ENCODE measurements around the gene ITCH.
"Not testable (repeated sequence)": the region's sequence is repeated elsewhere in the genome, so short reads cannot be mapped to it uniquely, and the experiment has no call there.

The ITCH gene

DNA sequence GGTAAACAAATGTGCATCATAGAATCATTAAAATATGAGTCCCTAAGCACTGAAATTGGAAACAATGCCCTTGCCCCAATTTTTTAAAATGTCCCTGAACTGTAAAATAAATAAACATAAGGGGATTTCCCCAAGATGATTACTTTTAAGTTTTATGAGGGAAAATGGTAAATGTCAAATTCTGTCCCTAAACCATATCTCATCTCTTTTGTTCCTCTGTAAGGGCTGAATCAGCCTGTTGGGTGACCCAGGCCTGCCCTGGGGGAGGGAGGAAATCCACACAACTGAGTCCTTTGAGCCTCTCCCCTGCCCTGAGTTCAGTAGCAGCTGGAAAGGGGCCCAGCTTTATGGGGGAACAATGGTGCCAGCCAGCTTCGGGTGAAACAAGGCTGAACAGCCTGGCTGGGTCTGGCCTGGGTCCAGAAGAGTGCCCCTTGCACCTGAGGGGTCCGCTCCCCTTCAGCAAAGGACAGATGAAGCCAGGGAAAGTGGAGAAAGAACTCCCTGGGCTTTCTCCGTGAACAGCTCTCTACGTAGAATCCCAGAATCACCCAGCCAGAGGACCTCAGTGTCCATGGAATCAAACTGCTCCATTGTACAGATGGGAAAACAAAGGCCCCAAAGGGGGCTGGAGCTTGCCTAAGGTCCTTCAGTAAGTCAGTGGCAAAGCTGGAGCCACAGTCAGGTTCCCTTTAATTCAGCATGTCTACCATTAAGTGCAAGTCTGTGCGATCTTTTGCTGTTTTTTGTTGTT is 28.2 kb upstream of the ITCH start:
- H3K4me3 Mint-ChIP-seq, result no peak overlapping the region
- no peaks in the 10 kb centered on the region for H3K4me1 Mint-ChIP-seq
- no peaks in the 10 kb centered on the region for H3K36me3 Mint-ChIP-seq
- no peak for DNase-seq
- no peaks in the 10 kb centered on the region for H3K9me3 Mint-ChIP-seq
- H3K27ac Mint-ChIP-seq, result no peak overlapping the region
- peaks cover 8% of the 10 kb centered on the region for H3K27me3 Mint-ChIP-seq
- CTCF ChIA-PET, result no interaction called here

DNA sequence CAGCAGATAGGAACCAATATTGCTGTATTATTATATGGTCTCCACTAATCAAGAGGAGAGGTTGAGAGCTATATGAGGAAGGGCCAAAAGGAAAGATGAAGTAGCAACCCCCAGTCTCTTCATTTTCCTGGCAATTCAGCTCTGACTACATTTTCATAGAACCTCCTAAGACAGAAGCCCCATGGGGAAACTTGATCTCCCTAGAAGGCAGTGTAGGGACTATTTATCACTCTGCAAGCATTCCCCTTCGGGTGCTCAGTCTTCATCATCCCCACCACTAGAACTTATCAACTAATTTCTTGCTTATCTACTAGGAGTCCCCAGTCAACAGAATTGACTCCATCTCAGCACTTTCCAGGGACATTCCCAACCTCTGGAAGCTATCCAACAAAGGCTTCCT is 25.5 kb upstream of the ITCH start:
- no peak for DNase-seq
- Mint-ChIP-seq H3K27ac (no peak overlapping the region), H3K9me3 (no peaks in the 10 kb centered on the region), H3K4me1 (no peaks in the 10 kb centered on the region), H3K36me3 (no peaks in the 10 kb centered on the region), H3K4me3 (no peak overlapping the region), H3K27me3 (peaks cover 4% of the 10 kb centered on the region)
- CTCF ChIA-PET, result interaction anchor here (2.4 kb wide), 1 partner anchor 24 kb away, joined by 10 read pairs; no protein-coding TSS in a partner anchor

DNA sequence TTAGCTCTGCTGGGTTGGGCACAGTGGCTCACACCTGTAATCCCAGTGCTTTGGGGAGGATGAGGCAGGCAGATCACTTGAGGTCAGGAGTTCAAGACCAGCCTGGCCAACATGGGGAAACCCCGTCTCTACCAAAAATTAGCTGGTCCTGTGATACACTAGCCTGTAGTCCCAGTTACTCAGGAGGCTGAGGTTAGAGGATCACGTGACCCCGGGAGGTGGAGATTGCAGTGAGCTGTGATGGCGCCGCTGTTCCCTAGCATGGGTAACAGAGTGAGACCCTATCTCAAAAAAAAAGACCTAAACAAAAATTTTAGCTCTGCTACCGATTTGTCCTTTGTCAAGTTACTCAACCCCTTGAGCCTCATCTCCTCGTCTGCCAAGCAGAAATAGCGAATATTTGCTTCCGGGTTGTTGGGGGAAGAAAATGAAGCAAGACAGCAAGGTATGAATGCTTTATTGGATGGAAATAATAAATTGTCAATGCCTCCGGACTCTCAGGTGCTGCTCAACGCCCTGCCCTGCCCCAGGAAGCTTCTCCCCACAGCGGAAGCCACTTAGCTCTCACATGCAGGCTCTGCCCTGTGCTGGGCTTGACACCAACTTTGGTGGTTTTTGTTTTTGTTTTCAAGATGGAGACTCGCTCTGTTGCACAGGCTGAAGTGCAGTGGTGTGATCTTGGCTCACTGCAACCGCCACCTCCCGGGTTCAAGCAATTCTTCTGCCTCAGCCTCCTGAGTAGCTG is 24.9 kb upstream of the ITCH start:
- H3K4me1 Mint-ChIP-seq, result no peaks in the 10 kb centered on the region
- H3K27me3 Mint-ChIP-seq, result peaks cover 4% of the 10 kb centered on the region
- no peaks in the 10 kb centered on the region for H3K36me3 Mint-ChIP-seq
- CTCF ChIA-PET, result interaction anchor here (2.4 kb wide), 1 partner anchor 25 kb away, joined by 10 read pairs; no protein-coding TSS in a partner anchor
- peak overlapping the region; percentile 42 for H3K27ac Mint-ChIP-seq
- H3K9me3 Mint-ChIP-seq, result no peaks in the 10 kb centered on the region
- DNase-seq, result no peak
- H3K4me3 Mint-ChIP-seq, result no peak overlapping the region

DNA sequence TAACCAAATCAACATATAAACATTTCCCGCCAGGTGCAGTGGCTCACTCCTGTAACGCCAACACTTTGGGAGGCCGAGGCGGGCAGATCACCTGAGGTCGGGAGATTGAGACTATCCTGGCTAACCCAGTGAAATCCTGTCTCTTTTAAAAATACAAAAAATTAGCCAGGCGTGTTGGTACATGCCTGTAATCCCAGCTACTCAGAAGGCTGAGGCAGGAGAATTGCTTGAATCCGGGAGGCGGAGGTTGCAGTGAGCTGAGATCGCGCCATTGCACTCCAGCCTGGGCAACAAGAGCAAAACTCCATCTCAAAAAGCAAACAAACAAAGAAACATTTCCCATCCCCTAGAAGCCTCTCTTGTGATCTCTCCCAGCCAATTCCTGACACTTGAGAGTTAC is 22.3 kb upstream of the ITCH start:
- H3K36me3 Mint-ChIP-seq, CTCF ChIA-PET, H3K4me1 Mint-ChIP-seq, H3K27me3 Mint-ChIP-seq, H3K9me3 Mint-ChIP-seq, H3K4me3 Mint-ChIP-seq, DNase-seq, H3K27ac Mint-ChIP-seq: not testable (repeated sequence)

DNA sequence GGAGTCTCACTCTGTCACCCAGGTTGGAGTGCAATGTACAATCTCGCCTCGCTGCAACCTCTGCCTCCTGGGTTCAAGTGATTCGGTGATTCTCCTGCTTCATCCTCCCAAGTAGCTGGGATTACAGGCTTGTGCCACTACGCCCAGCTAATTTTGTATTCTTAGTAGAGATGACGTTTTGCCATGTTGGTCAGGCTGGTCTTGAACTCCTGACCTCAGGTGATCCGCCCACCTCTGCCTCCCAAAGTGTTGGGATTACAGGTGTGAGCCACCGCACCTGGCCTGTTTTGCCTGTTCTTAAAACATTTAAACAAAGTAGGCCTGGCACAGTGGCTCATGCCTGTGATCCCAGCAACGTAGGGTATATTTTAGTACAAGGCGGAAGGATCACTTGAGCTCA is 21.9 kb upstream of the ITCH start:
- not testable (repeated sequence) for H3K9me3 Mint-ChIP-seq, H3K27me3 Mint-ChIP-seq, H3K4me1 Mint-ChIP-seq, DNase-seq, H3K27ac Mint-ChIP-seq, H3K36me3 Mint-ChIP-seq, H3K4me3 Mint-ChIP-seq
- CTCF ChIA-PET, result interaction anchor here (1.2 kb wide), 1 partner anchor 29 kb away, joined by 4 read pairs; no protein-coding TSS in a partner anchor

DNA sequence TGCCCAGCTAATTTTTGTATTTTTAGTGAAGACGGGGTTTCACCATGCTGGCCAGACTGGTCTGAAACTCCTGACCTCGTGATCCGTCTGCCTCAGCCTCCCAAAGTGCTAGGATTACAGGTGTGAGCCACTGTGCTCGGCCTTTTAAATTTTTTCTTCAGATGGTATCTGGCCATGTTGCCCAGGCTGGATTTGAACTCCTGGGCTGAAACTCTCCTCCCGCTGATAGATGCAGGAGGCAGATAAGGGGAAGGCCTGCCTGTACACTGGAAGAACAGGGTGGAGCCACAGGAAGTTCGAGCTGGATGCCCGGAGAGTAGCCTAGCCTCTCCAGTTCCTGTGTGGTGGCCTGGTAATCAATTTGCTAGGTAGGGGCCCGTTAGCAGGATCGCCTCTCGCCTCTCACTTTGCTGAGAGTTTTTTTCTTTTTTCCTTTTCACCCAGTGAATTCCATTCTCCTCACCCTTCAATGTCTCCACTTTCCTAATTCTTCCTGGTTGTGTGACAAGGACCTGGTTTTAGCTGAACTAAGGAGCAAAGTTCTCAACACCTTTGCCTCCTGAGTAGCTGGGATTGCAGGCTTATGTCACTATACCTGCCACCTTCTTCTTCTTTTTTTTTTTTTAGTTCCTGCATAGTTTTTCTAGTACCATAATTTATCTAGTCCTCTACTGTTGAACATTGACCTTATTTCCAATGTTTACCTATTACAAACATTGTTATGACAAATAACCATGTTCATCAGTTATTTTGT is 19.4 kb upstream of the ITCH start:
- Mint-ChIP-seq H3K36me3 (no peaks in the 10 kb centered on the region), H3K27ac (no peak overlapping the region), H3K4me1 (no peaks in the 10 kb centered on the region), H3K27me3 (peaks cover 1% of the 10 kb centered on the region), H3K9me3 (no peaks in the 10 kb centered on the region), H3K4me3 (no peak overlapping the region)
- DNase-seq, result no peak
- CTCF ChIA-PET, result interaction anchor here (0.6 kb wide), 1 partner anchor 101 kb away, joined by 4 read pairs; no protein-coding TSS in a partner anchor

DNA sequence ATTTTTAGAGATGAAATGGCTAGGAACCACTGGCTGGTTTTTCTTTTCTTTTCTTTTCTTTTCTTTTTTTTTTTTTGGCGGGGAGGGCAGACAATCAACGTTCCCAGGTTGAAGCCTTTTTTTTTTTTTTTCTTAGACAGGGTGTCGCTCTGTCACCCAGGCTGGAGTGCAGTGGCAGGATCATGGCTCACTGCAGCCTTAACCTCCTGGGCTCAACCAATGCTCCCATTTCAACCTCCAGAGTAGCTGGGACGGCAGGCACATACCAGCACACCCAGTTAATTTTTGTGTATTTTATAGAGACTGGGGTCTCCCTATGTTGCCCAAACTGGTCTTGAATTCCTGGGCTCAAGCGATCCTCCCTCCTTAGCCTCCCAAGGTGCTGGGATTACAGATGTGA is 18.8 kb upstream of the ITCH start:
- CTCF ChIA-PET, result no interaction called here
- Mint-ChIP-seq H3K4me3 (no peak overlapping the region), H3K27me3 (peaks cover 7% of the 10 kb centered on the region), H3K27ac (no peak overlapping the region), H3K4me1 (no peaks in the 10 kb centered on the region), H3K36me3 (no peaks in the 10 kb centered on the region), H3K9me3 (no peaks in the 10 kb centered on the region)
- no peak for DNase-seq

DNA sequence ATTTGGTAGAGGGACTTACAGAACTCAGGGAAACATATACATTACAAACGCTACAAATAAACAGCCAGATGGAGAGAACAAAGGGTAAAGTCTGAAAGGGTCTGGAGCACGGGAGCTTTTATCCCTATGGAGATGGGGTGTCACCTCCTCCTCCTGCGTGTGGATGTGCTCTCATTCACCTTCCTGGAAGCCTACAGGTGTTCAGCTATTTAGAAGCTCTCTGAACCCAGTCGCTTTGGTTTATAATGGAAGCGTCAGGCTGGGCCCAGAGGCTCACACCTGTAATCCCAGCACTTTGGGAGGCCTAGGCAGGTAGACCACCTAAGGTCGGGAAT is 17.7 kb upstream of the ITCH start:
- no peaks in the 10 kb centered on the region for H3K9me3 Mint-ChIP-seq
- DNase-seq, result no peak
- CTCF ChIA-PET, result no interaction called here
- H3K4me3 Mint-ChIP-seq, result no peak overlapping the region
- H3K27me3 Mint-ChIP-seq, result peaks cover 9% of the 10 kb centered on the region
- peaks cover 5% of the 10 kb centered on the region for H3K4me1 Mint-ChIP-seq
- no peak overlapping the region for H3K27ac Mint-ChIP-seq
- no peaks in the 10 kb centered on the region for H3K36me3 Mint-ChIP-seq

DNA sequence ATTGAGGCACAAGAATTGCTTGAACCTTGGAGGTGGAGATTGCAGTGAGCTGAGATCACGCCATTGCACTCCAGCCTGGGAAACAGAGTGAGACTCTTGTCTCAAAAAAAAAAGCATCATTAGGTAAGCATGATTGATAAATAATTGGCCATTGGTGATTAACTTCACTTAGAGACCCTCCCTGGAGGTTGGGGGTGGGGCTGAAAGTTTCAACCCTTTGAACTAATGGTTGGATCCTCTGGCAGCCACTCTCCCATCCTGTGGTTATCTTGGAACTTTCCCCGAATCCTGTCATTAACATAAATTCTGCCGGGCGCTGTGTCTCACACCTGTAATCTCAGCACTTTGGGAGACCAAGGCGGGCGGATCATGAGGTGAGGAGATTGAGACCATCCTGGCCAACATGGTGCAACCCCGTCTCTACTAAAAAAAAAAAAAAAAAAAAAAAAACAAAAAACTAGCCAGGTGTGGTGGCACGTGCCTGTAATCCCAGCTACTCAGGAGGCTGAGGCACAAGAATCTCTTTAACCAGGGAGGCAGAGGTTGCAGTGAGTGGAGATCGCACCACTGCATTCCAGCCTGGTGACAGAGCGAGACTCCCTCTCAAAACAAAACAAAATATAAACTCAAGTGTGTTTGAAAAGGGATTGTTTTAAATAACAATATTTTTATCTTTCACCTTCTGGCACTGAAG is 17.1 kb upstream of the ITCH start:
- H3K36me3 Mint-ChIP-seq, H3K27ac Mint-ChIP-seq, H3K9me3 Mint-ChIP-seq, H3K4me3 Mint-ChIP-seq, CTCF ChIA-PET, H3K27me3 Mint-ChIP-seq, DNase-seq, H3K4me1 Mint-ChIP-seq: not testable (repeated sequence)

DNA sequence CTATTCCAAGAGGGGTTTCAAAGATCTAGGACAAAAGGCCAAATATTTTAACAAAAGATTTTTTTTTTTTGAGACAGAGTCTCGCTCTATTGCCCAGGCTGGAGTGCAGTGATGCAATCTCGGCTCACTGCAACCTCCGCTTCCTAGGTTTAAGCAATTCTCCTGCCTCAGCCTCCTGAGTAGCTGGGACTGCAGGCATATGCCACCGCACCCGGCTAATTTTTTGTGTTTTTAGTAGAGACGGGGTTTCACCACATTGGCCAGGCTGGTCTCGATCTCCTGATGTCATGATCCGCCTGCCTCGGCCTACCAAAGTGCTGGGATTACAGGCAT is 16.6 kb upstream of the ITCH start:
- CTCF ChIA-PET, H3K4me1 Mint-ChIP-seq, H3K27me3 Mint-ChIP-seq, H3K27ac Mint-ChIP-seq, DNase-seq, H3K9me3 Mint-ChIP-seq, H3K4me3 Mint-ChIP-seq, H3K36me3 Mint-ChIP-seq: not testable (repeated sequence)

DNA sequence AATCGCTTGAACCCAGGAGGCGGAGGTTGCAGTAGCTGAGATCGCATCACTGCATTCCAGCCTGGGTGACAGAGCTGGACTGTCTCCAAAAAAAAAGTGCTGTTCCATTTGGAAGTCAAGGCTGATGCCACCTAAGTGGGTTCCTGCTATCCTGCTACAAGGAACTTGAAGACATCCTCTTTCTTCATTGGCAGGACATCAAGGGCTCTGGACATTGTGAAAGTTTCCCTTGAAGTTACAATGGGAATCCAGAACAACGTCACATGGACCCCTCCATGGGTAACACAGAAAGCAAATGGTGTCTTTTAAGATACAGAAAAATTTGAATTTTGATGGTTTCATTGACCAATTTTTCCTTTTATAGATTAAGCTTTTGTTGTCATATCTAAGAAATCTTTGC is 15.5 kb upstream of the ITCH start:
- Mint-ChIP-seq H3K27ac (no peak overlapping the region), H3K36me3 (no peaks in the 10 kb centered on the region), H3K4me3 (no peak overlapping the region), H3K27me3 (peaks cover 9% of the 10 kb centered on the region), H3K4me1 (peaks cover 8% of the 10 kb centered on the region), H3K9me3 (no peaks in the 10 kb centered on the region)
- no peak for DNase-seq
- CTCF ChIA-PET, result no interaction called here

DNA sequence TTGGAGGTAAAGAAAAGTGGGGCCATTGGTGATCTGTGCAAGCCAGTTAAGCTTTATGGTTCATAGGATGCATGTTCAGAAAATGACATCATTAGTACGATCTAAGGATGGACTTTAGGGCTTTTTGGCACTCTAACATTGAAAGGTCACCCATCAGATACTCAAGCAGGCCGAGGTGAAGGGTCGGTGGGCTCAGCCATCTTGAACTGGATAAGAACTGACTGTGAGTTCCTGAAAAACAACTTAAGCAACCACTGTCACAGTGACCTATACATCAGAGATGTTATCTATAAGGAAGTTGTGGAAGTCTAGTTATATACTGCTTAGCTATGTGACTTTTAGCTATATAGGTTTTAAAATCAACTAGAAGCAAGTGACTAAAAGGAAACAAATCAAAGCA is 13.0 kb upstream of the ITCH start:
- Mint-ChIP-seq H3K9me3 (no peaks in the 10 kb centered on the region), H3K4me3 (no peak overlapping the region), H3K27ac (no peak overlapping the region), H3K4me1 (peaks cover 8% of the 10 kb centered on the region), H3K27me3 (peaks cover 9% of the 10 kb centered on the region), H3K36me3 (no peaks in the 10 kb centered on the region)
- CTCF ChIA-PET, result no interaction called here
- no peak for DNase-seq

DNA sequence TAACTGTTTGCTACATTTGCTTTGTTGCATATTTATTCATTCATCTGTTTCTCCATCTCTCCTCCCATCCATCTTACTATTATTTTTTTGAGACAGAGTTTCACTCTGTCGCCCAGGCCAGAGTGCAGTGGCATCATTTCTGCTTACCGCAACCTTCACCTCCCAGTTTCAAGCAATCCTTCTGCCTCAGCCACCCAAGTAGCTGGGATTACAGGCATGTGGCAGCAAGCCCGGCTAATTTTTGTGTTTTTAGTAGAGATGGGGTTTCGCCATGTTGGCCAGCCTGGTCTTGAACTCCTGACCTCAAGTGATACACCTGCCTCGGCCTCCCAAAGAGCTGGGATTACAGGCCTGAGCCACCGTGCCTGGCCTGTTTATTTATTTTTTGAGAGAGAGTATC is 9.6 kb upstream of the ITCH start:
- H3K27ac Mint-ChIP-seq, H3K4me1 Mint-ChIP-seq, H3K36me3 Mint-ChIP-seq, DNase-seq, CTCF ChIA-PET, H3K9me3 Mint-ChIP-seq, H3K4me3 Mint-ChIP-seq: not testable (repeated sequence)
- peaks cover 12% of the 10 kb centered on the region for H3K27me3 Mint-ChIP-seq

DNA sequence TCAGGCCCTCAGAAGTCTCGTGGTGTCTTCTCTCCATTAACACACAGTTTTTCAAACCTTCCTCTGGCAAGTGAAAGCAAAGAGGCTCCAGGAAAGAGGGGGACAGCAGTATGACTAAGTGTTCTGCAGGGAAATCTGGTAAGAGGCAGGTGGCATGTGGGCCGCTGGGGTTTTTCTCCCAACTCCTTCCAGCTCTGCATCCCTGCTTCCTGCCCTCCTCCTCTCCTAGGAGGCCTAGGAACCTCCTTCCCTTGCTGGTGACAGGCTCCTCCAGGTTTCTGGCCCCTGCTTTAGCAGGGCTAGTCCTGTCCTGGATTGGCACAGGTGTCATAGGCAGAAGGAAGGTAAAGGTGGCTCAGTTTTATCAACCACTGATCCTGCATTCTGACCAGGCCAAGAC is 7.6 kb upstream of the ITCH start:
- Mint-ChIP-seq H3K9me3 (no peaks in the 10 kb centered on the region), H3K4me1 (peaks cover 3% of the 10 kb centered on the region), H3K4me3 (no peak overlapping the region), H3K36me3 (no peaks in the 10 kb centered on the region), H3K27me3 (peaks cover 9% of the 10 kb centered on the region), H3K27ac (no peak overlapping the region)
- CTCF ChIA-PET, result no interaction called here
- DNase-seq, result no peak

All from activated naive CD4-positive, alpha-beta T cell treated with anti-CD3 and anti-CD28 coated beads, Interleukin-2, amount 10 ng/mL, durations not matched to agents 7 days and 5 days (primary cell).